Vagina (tissue), 2 donors: Measurements from ENCODE around the gene SMG6.

ENCODE experiments used
- POLR2A ChIP-seq, 2 donors: fragments of 450-650 bp; IDR thresholded peaks; one replicate each; pipeline ENCODE4 v1.6.1; 2017; ENCODE audit warnings: antibody characterized with exemption in 2 of 2, mild to moderate bottlenecking in 2 of 2, moderate library complexity in 2 of 2
- POLR2AphosphoS5 ChIP-seq, 2 donors: sonication (generic); formaldehyde crosslinking; IDR thresholded peaks; one replicate each; pipeline ENCODE4 v1.9.0; 2017; ENCODE audit warnings: antibody characterized with exemption in 2 of 2, mild to moderate bottlenecking in 2 of 2, low read depth in 1 of 2; ENCODE audit not compliant: insufficient read depth in 1 of 2
- TF ChIP-seq, protein P1 (sequence below), 3 experiments: fragments of 450-650 bp in 2 of 3; fragments of 200-600 bp in 1 of 3; sonication (generic) in 1 of 3; IDR thresholded peaks; one replicate each; pipeline ENCODE4 v1.5.1; 2017 to 2019; ENCODE audit warnings: antibody characterized with exemption in 3 of 3, mild to moderate bottlenecking in 2 of 3, moderate library complexity in 2 of 3

GRCh38 chr17:2149934-2150333 is 153.7 kb downstream of the SMG6 start:
- TF ChIP-seq POLR2AphosphoS5 (IDR thresholded peaks at IDR 0.05; ENCODE audit: insufficient read depth in 1 of 2, low read depth in 1 of 2) (no peak), POLR2A (IDR thresholded peaks at IDR 0.05) (no peak)
- TF ChIP-seq, protein P1, sequence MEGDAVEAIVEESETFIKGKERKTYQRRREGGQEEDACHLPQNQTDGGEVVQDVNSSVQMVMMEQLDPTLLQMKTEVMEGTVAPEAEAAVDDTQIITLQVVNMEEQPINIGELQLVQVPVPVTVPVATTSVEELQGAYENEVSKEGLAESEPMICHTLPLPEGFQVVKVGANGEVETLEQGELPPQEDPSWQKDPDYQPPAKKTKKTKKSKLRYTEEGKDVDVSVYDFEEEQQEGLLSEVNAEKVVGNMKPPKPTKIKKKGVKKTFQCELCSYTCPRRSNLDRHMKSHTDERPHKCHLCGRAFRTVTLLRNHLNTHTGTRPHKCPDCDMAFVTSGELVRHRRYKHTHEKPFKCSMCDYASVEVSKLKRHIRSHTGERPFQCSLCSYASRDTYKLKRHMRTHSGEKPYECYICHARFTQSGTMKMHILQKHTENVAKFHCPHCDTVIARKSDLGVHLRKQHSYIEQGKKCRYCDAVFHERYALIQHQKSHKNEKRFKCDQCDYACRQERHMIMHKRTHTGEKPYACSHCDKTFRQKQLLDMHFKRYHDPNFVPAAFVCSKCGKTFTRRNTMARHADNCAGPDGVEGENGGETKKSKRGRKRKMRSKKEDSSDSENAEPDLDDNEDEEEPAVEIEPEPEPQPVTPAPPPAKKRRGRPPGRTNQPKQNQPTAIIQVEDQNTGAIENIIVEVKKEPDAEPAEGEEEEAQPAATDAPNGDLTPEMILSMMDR (IDR thresholded peaks at IDR 0.05), result no peak
